PC-3 (cell line): Measurements from ENCODE around the gene DNAJC28. TPM values are rescaled to one million over a fixed set of nuclear protein-coding genes. Genes with fewer than 3 reads are reported as not detected.

ENCODE experiments used
- ATAC-seq: fragments of 200-7000 bp; cut with Tn5 transposase; 2 replicates; pipeline ENCODE4 v1.9.1; 2020; ENCODE audit warnings: mild to moderate bottlenecking, moderate library complexity
- BruUV-seq: library from RNA; stranded (reverse); fragments of 400-500 nt; replicated peaks from 2 replicates; lab custom pipeline; 2021; lab: Mats Ljungman, UMichigan
- CTCF ChIA-PET: fragments of 300-600 bp; sonication (Branson Sonifier 250); formaldehyde crosslinking; loops from one replicate; lab custom pipeline; 2022; ENCODE audit warnings: antibody characterized with exemption; lab: Charles Lee
- POLR2A ChIA-PET: fragments of 300-600 bp; sonication (Branson Sonifier 250); formaldehyde crosslinking; loops from one replicate; lab custom pipeline; 2022; ENCODE audit warnings: antibody characterized with exemption; ENCODE audit not compliant: unreplicated experiment; lab: Charles Lee
- DNase-seq: peaks from one replicate; pipeline ENCODE4 v3.0.0-alpha.2; 2015
- H2AFZ ChIP-seq: fragments of 300-600 bp; sonication (generic); 2 replicates; pipeline ENCODE4 v1.6.0; 2016; ENCODE audit warnings: antibody characterized with exemption, low read length
- H3F3A ChIP-seq: fragments of 300-600 bp; sonication (generic); one replicate; pipeline ENCODE4 v1.6.0; 2017; ENCODE audit warnings: antibody characterized with exemption, low read length, control low read depth, mild to moderate bottlenecking; ENCODE audit not compliant: unreplicated experiment
- H3K27ac ChIP-seq: fragments of 300-600 bp; sonication (generic); 2 replicates; pipeline ENCODE4 v1.5.1; 2016; ENCODE audit warnings: mild to moderate bottlenecking, low read length
- H3K27me3 ChIP-seq: fragments of 300-600 bp; sonication (generic); 2 replicates; pipeline ENCODE4 v1.6.1; 2016; ENCODE audit warnings: low read length, mixed read lengths
- H3K36me3 ChIP-seq: fragments of 300-600 bp; sonication (generic); 2 replicates; pipeline ENCODE4 v1.6.1; 2016; ENCODE audit warnings: low read depth, mixed run types, low read length, mixed read lengths
- H3K4me1 ChIP-seq: fragments of 300-600 bp; sonication (generic); 2 replicates; pipeline ENCODE4 v1.5.1; 2016; ENCODE audit warnings: low read length; ENCODE audit not compliant: insufficient read depth
- H3K4me2 ChIP-seq: fragments of 300-600 bp; sonication (generic); 2 replicates; pipeline ENCODE4 v1.6.0; 2016; ENCODE audit warnings: low read length
- H3K4me3 ChIP-seq: fragments of 300-600 bp; sonication (generic); 2 replicates; pipeline ENCODE4 v1.5.1; 2016; ENCODE audit warnings: mild to moderate bottlenecking, low read length, mixed read lengths
- H3K79me2 ChIP-seq: fragments of 300-600 bp; sonication (generic); 2 replicates; pipeline ENCODE4 v1.6.1; 2017; ENCODE audit warnings: low read length, mixed read lengths
- H3K9ac ChIP-seq: fragments of 300-600 bp; sonication (generic); 2 replicates; pipeline ENCODE4 v1.6.0; 2016; ENCODE audit warnings: mild to moderate bottlenecking, low read length
- H3K9me2 ChIP-seq: fragments of 300-600 bp; sonication (generic); replicated peaks from 2 replicates; pipeline ENCODE4 v1.6.1; 2016; ENCODE audit warnings: mixed run types, low read length, mixed read lengths
- H3K9me3 ChIP-seq: fragments of 300-600 bp; sonication (generic); 2 replicates; pipeline ENCODE4 v1.6.1; 2016; ENCODE audit warnings: low read length, mixed read lengths
- H4K20me1 ChIP-seq: fragments of 300-600 bp; sonication (generic); 2 replicates; pipeline ENCODE4 v1.6.1; 2016; ENCODE audit warnings: low read length, mixed read lengths
- EZH2 ChIP-seq: fragments of 300-600 bp; sonication (generic); IDR thresholded peaks from one replicate; pipeline ENCODE4 v1.6.1; 2017; ENCODE audit warnings: antibody characterized with exemption, mild to moderate bottlenecking, low read length; ENCODE audit not compliant: unreplicated experiment
- EZH2phosphoT487 ChIP-seq: fragments of 300-600 bp; sonication (generic); IDR thresholded peaks from 2 replicates; pipeline ENCODE4 v1.6.1; 2018; ENCODE audit warnings: mild to moderate bottlenecking, antibody characterized with exemption, low read length, borderline replicate concordance
- intact Hi-C: fragments of 100-400 bp; cut with micrococcal nuclease; formaldehyde crosslinking; loops from 2 replicates; pipeline ENCODE4 v1.9.0; 2023
- total RNA-seq: library from RNA; depleted of rRNA; stranded (reverse); fragments of >200 nt; gene quantifications from 2 replicates; pipeline ENCODE4 v1.2.3, GENCODE V29; 2014
- TF ChIP-seq, protein P1 (sequence below): fragments of 300-600 bp; sonication (generic); conservative IDR thresholded peaks from 2 replicates; pipeline ENCODE4 v1.5.1; 2017; ENCODE audit warnings: antibody characterized with exemption, low read depth, mild to moderate bottlenecking, low read length

DNAJC28 gene
- total RNA-seq, 1 experiment from 2014 or later: 0.44 TPM

DNA sequence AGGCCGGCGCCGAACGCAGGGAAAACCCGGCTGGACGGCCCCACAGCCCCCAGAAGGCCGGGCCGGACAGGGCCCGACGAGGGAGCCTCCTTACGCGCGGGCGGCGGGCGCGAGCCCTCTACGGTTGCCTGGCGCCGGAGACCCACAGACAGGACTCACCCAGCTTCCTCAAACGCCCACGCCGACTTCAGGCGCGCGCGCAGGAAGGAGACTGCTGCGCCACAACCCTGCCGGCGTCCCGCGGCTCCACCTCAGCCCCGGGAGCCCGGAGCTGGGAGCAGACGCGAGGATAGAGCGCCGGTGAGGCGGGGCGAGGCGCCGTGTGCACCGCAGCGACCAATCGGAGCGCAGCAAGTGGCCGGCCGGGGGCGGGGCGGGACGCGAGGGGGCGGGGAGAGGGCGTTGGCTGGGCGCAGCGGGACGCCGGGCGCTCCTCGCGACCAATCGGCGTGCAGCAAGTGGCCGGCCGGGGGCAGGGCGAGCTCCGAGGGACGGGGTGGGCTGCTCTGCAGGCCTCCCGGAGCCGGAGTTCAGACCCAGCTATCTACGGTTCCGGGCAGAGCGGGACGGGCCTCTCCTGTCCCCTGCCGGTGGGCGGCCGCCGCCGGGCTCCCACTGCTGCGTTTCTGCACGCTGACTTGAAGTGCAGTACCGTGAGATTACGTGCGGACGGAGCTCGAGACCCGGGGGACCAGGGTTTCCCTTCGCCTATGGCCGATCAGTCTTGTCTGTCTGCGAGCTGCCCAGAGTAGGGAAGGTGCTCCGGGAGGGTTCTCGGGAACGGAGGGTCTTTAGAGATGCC is 11.6 kb downstream of the DNAJC28 start, which contains the start of gene TMEM50B:
TMEM50B (minus strand) TSS at position 296 of the 802 bp plus-strand sequence. CDS start 11,089 bp downstream, outside the sequence.
- intact Hi-C loops: loop anchor here (1.0 to 5.0 kb wide), 3 partner anchors 29 to 109 kb away; partner anchors contain the start of genes DONSON, GART and SON
- H3K4me3 ChIP-seq: peak within 1 kb of the TSS; percentile 79
- no peaks in the 10 kb centered on the region for H4K20me1 ChIP-seq
- H3K9me3 ChIP-seq: no peaks in the 10 kb centered on the region
- no TSS peak for BruUV-seq
- POLR2A ChIA-PET: interaction anchor here (0.5 to 2.5 kb wide), 20 partner anchors 11 to 1742 kb away, joined by 3 to 29 read pairs (median 4); partner anchors contain the start of genes DNAJC28 and DONSON
- H3K9ac ChIP-seq: peak within 1 kb of the TSS; percentile 90
- no peaks in the 10 kb centered on the region; the same call in 1 of the 2 replicates for H3K4me1 ChIP-seq
- H3K79me2 ChIP-seq: peaks cover 18% of the 10 kb centered on the region
- ATAC-seq: peak; percentile 92
- H3K9me2 ChIP-seq: no peaks in the 10 kb centered on the region
- H3K4me2 ChIP-seq: peak within 1 kb of the TSS; percentile 88
- H2AFZ ChIP-seq: peak within 1 kb of the TSS; percentile 85
- CTCF ChIA-PET: interaction anchor here (0.5 to 2.4 kb wide), 17 partner anchors 11 to 351 kb away, joined by 3 to 19 read pairs (median 4); partner anchors contain the start of gene DNAJC28
- H3K36me3 ChIP-seq: no peaks in the 10 kb centered on the region
- DNase-seq: peak; percentile 95
- TF ChIP-seq EZH2phosphoT487 (no peak), EZH2 (no peak)
- TF ChIP-seq, protein P1, sequence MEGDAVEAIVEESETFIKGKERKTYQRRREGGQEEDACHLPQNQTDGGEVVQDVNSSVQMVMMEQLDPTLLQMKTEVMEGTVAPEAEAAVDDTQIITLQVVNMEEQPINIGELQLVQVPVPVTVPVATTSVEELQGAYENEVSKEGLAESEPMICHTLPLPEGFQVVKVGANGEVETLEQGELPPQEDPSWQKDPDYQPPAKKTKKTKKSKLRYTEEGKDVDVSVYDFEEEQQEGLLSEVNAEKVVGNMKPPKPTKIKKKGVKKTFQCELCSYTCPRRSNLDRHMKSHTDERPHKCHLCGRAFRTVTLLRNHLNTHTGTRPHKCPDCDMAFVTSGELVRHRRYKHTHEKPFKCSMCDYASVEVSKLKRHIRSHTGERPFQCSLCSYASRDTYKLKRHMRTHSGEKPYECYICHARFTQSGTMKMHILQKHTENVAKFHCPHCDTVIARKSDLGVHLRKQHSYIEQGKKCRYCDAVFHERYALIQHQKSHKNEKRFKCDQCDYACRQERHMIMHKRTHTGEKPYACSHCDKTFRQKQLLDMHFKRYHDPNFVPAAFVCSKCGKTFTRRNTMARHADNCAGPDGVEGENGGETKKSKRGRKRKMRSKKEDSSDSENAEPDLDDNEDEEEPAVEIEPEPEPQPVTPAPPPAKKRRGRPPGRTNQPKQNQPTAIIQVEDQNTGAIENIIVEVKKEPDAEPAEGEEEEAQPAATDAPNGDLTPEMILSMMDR: peak; percentile 38; the same call in 1 of the 2 replicates
- H3K27me3 ChIP-seq: no peaks in the 10 kb centered on the region
- H3K27ac ChIP-seq: peak within 1 kb of the TSS; percentile 67
- no peaks in the 10 kb centered on the region for H3F3A ChIP-seq

DNA sequence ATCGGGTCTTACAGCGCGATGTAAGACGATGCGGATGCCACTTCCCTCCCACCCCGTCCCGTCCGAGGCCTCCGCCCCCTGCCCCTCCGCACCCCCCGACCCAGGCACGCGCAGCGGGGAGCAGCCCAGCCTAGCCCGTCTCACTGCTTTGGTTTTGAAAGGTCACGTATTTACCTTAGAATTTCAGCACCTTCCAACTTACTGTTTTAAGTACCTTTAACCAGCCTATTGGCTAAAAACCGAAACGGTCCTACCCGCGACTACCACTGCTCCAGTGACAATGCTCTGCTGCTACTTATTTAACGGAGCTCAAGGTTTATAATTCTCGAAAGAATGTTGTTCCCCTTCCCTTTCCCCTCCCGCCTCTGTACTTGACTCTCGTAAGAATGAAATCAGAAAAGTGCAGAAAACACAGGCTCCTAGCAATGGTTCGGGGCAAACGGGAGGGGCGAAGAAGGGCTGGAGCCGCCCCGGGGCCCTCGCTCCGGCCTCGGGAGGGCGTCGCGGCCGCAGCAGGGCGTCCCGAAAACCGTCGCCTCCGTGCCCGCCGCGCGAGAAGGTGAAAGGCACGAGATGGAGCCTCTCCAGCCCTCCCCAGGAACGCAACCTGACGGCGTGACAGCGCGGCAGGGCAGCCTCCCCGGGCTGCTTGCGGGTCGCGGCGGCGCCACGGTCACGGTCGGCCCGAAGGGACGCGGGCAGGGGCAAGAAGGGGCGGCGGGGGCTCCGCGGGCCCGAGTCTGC is 12.4 kb downstream of the DNAJC28 start:
- Histone ChIP-seq H3K27me3 (no peaks in the 10 kb centered on the region), H4K20me1 (no peaks in the 10 kb centered on the region), H2AFZ (peak overlapping the region; percentile 45), H3K9me2 (no peaks in the 10 kb centered on the region), H3F3A (no peaks in the 10 kb centered on the region), H3K27ac (peak overlapping the region; percentile 67), H3K79me2 (peaks cover 19% of the 10 kb centered on the region), H3K4me1 (no peaks in the 10 kb centered on the region; the same call in 1 of the 2 replicates), H3K4me2 (peak overlapping the region; percentile 86), H3K9ac (peak overlapping the region; percentile 90), H3K36me3 (no peaks in the 10 kb centered on the region), H3K9me3 (no peaks in the 10 kb centered on the region), H3K4me3 (peak overlapping the region; percentile 79)
- ChIA-PET POLR2A (interaction anchor here (0.6 to 2.5 kb wide), 7 partner anchors 12 to 1742 kb away, joined by 3 to 29 read pairs (median 4); partner anchors contain the start of genes DNAJC28 and DONSON), CTCF (interaction anchor here (1.1 to 2.4 kb wide), 7 partner anchors 12 to 279 kb away, joined by 3 to 19 read pairs (median 14); partner anchors contain the start of gene DNAJC28)
- ATAC-seq: peak; percentile 10
- TF ChIP-seq EZH2: no peak
- TF ChIP-seq, protein P1: peak; percentile 34; the same call in 1 of the 2 replicates
- BruUV-seq: no TSS peak
- intact Hi-C loops: loop anchor here (1.0 to 2.0 kb wide), 2 partner anchors 28 to 110 kb away; partner anchors contain the start of gene DONSON
- DNase-seq: peak; percentile 33
